NCI-H2227 treated with DMSO at 0.1 percent for 48 hours (cell line): ENCODE measurements around the gene TP53TG5.

Experiments used
- DNase-seq: peaks from one replicate; lab custom pipeline; 2025; lab: John Stamatoyannopoulos, UW

Gene TP53TG5

GRCh38 chr20:45378191-45378590, at the start of gene TP53TG5:
TP53TG5 (minus strand) TSS chr20:45378325; CDS start chr20:45378236, 89 bp downstream.
- DNase-seq: no peak

DNA sequence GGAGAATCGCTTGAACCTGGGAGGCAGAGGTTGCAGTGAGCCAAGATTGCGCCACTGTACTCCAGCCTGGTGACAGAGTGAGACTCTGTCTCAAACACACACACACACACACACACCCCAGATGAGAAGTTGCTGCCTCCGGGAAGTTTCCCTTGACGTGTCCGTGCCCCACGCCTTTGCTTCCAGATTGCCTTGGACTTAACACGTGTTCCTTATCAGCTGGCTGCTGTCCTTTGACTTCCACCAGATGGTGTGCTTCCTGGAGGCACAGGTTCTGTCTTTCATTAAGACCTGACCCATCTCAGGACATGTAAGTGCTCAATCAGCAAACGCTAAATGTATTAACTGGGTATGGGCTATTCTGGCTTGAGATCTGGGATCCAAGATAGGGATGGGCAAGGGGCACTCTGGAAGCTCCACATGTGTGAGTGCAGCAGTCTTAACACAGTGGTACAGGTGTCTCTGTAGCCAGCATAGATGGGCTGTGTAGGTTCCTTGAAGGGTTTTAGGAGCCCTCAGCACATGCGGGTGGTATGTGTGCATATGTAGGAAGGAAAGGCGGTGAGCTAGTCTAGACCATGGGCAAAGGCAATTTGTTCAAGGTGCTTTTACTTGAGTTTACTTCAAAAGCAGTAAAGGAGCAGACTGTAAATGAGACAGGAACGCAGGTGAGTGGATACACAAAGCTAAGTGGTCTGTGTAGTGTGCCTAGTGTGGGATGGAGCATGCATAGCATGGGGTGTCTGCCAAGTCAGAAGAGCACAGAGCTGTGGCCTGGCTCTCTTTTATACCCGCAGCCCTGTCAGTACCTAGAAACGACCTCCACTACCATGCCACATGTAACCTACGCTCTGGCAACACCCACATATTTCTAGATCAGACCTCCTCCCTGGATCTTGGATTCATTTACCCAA, 49.4 kb upstream of the TP53TG5 start:
- DNase-seq: no peak

DNA sequence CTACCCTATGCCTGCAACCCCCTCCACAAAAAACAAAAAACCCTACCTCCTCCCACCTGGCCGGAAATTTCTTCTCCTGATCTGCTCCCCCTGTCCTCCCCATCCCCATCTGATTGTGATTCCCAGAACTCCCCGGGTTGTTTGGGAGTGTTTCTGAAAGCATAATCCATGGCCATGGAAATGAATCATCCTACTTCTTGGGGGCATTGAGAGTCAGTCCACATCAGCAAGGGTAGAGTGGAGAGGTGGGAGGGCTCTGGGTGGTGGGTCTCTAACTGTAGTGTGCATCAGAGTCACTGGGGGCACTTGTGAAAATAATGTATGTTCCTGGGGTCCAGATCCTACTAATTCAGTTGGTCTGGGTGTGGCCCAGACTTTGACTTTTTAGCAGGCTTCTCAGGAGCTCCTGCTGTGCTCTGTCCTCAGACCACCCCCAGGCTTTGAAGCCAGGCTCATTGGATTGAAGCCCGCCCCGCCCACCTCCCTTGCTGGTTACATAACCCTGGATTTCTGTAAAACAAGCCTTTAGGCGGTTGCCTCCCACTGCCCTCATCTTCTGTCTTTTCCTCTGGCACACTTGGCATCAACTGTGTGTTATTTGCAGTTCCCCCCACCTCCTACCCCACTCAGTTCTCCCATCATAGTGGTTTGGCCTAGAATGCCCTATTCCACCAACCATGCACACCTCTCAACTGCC, 48.3 kb upstream of the TP53TG5 start:
- DNase-seq: peak; percentile 40

GRCh38 chr20:45425561-45425960, 47.4 kb upstream of the TP53TG5 start:
- no peak for DNase-seq

DNA sequence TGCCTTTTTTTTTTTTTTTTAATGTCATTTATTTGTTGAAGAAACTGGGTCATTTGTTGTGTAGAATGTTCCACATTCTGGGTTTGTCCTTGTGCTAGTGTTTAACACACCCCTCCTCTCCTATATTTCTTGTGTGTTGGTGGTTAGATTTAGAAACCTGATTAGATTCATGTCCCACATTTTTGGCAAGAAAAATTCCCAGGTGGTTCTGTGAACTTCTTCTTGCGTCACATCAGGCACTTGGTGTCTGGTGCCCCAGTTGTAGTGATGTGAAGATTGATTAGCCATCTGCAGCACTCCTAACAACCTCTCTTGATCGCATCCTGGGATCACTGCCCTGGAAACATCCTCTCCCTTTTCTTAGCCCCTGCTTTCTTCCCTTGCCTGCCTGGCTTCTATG, 45.6 kb upstream of the TP53TG5 start:
- no peak for DNase-seq

DNA sequence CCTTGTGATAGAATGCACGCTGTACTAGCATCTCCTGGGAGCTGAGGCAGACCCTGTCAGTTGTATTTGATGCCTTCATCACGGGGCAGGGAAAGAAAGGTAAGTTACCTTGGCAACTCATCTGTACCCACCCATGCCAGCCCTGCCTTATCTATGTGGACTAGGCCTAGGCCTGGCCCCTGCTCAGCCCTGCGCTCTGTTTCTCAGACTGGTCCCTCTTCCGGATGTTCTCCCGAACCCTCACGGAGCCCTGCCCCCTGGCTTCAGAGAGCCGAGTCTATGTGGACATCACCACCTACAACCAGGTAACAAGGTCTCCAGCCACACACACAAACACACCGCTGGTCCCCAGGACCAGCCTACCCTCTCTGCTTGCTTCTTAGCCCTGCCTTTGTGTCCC, 42.0 kb upstream of the TP53TG5 start:
- no peak for DNase-seq

DNA sequence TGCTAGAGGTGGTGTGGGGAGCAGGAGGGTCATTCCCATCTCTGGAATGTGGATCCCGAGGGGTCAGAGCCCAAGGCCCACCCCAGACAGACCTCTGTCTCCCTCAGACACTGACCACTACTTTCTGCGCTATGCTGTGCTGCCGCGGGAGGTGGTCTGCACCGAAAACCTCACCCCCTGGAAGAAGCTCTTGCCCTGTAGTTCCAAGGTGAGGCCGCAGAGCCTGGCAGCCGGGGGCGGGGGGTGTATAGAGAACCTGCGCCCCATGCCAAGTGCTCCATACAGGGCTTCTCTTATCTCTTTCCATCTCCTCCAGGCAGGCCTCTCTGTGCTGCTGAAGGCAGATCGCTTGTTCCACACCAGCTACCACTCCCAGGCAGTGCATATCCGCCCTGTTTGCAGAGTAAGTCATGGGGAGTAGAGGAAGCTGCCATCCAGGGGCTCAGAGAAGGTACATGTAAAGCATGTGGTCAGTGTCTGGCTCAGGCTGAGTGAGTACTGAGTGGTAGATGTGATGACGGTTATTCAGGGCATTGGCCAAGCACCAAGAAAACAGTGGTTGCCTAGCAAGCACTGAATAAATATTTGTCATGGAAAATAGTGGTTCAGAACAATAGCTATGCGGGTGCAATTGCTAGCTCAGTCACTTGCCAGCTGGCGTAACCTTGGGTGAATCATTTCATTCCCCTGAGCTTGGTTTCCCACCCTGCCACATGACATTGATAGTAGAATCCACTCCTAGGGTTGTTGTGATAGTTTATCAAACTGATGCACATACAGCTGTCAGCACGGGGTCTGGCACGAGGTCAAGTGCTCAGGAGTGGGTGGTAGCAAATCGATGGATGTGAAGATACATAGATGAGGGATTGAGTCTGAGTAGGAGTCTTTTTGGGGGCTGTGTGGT, 41.3 kb upstream of the TP53TG5 start:
- no peak for DNase-seq

DNA sequence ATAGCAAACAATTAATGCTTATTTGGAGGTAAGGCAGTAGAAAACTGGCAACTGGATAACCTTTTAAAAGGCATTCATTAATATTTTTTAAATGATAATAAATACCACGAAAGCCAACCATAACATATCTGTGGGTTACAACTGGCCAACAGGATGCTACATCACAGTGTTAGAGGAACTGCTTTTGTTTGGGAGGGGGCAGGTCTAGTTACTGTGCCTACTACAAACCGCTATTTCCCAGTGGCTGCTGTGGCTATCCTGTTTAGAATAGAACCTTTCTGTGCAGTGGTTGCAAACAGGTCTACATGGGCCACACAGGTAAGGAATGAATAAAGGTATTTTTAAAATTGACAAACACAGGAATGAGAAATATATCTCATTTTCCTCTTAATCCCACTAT, 38.8 kb upstream of the TP53TG5 start:
- DNase-seq: no peak

DNA sequence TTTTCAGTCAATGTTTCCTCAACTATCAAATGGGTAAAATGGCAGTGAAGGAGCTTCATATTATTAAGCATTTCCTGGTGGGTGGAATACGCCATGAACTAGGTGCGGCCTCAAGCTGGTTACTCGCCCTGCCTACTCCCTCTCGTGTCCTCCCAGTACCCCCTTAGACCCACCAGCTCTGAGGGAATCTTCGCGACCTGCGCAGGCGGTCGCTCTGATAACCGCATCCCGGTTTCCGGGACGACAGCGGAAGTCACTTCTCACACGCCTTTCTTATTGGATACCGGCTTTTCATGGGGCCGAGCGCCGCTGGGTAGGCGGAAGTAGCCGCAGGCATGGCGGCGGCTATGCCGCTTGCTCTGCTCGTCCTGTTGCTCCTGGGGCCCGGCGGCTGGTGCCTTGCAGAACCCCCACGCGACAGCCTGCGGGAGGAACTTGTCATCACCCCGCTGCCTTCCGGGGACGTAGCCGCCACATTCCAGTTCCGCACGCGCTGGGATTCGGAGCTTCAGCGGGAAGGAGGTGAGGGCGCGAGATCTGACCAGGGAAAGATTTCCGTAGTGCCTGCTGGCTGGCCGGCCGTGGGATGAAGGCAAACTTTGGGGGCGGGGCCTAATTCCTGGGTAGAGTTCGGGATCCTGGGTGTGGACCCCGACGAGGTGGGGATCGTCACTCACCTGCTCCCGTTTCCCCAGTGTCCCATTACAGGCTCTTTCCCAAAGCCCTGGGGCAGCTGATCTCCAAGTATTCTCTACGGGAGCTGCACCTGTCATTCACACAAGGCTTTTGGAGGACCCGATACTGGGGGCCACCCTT, 37.9 kb upstream of the TP53TG5 start, which contains the start of gene PIGT:
PIGT (plus strand) TSS at position 320 of the 816 bp plus-strand sequence; CDS start at position 336, 16 bp downstream.
- peak; percentile 87 for DNase-seq

DNA sequence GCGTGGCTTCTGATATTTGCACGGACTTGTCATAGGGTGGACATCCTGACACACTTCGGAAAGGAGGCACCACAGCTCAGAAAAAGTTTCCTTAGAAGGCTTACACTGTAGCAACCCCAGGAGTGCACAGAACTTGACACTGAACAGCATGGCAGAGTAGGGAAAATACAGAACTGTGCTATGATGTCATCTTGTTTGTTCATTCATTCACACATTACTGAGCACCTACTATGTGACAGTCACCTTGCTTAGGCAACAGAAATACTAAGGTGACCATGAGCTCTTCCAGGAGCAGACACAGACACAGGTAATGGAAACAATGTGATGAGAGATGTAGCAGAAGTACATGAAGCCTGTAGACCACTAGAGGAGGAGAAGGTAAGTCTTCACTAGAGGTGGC, 35.4 kb upstream of the TP53TG5 start:
- no peak for DNase-seq

DNA sequence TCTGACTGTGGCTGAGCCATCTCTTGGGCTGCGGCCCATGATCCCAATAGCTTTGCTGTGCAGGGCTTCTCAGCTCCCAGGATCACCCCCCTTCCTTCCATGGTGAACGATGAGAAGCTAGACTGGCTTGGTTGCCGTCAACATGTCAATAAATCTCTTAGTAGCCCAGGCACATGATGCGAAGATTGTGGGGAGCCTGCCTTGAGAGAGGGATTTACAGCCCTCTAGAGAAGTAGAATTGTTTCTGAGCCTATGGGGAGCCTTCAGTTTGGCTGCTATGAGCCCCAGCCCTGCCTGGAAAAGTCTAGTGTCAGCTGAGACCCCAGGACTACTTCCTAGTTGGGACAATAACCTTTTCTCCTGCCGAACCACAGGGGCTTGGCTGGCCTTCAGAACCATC, 34.5 kb upstream of the TP53TG5 start:
- no peak for DNase-seq

GRCh38 chr20:45410887-45411286, 32.8 kb upstream of the TP53TG5 start:
- no peak for DNase-seq

DNA sequence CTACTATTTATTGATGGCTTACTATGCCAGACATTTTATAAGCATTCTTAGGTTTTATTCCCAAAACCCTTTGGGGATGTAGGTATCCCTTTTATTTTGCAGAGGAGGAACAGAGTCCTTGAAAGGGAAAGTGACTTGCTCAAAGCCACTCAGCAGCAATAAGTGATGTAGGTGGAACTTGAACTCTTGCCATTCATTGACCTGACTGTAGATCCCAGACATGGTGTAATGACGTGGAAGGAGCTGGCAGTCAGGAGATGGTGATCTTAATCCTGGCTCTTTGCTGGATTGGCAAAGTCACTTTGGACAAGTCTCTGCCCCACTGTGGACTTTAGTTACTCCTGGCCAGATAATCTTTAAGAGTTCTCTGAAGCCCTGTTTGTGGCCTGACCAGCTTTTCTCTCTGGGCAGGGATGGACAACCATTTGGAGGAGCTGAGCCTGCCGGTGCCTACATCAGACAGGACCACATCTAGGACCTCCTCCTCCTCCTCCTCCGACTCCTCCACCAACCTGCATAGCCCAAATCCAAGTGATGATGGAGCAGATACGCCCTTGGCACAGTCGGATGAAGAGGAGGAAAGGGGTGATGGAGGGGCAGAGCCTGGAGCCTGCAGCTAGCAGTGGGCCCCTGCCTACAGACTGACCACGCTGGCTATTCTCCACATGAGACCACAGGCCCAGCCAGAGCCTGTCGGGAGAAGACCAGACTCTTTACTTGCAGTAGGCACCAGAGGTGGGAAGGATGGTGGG, 31.6 kb upstream of the TP53TG5 start:
- no peak for DNase-seq

DNA sequence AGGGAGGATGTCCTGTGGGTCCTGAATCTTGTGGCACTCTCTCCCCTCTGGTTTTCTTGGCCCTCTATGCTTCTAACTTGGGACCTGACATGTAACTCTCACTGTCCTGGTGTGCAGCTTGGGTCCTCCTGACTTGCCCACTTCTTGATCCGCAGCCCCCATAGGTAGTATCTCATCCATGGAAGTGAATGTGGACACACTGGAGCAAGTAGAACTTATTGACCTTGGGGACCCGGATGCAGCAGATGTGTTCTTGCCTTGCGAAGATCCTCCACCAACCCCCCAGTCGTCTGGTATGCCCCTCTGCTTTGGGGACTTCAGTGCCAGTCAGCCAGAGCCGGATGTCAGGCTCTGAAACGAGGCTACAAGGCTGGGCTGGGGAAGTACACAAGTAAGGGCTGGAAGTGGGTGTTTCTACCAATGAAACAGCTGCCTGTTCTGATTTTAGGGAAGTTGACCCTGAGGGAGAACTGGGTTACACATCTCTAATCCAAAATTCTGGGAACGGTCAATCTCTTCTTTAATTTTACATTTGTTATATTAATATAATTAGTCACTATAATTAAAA, 30.6 kb upstream of the TP53TG5 start:
- DNase-seq: no peak

DNA sequence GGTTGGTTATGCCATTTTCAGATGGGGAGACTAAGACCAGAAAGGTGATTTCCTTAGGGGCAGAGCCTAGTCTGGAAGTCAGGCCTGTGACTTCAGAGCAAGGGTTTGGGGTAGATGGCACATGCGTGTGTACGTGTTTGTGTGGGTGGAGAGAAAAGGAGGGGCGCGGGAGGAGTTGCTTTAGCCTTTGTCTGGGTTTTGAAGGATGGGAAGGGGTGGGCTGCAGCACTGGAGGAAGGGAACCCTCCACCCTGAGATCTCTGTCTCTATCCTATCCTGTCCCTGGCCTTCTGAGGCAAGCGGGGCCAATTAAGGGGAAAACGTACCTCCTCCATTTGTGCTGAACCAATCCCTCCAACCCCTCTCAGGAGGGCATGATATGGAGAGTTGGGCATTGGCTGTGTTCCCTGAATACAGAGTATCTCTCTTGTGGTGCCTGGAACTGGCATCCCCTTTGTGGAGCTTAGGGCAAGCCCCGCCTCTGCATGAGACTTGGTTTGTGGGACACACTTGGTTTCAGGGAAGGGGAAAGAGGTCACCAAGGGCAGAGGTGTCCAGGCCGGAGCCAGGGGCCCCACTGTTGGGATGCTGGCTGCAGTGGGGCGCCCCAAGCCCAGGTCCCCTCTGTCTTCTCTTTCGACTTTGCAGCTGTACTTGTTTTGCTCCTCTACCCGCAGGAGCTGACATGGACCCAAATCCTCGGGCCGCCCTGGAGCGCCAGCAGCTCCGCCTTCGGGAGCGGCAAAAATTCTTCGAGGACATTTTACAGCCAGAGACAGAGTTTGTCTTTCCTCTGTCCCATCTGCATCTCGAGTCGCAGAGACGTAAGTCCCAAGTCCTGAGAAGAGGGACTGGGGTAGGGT, 29.9 kb upstream of the TP53TG5 start, which contains the start of gene DBNDD2:
DBNDD2 (plus strand) TSS at position 507 of the 863 bp plus-strand sequence; CDS start at position 686, 179 bp downstream.
- DNase-seq: no peak

GRCh38 chr20:45407067-45407745, 29.1 kb upstream of the TP53TG5 start:
- peak; percentile 35 for DNase-seq

GRCh38 chr20:45406260-45407066, 28.3 kb upstream of the TP53TG5 start:
- DNase-seq: peak; percentile 12
